ENCODE data around the gene AHSP. TPM values are rescaled to one million over a fixed set of nuclear protein-coding genes. Genes with fewer than 3 reads are reported as not detected.

AHSP gene
- total RNA-seq, 2 experiments from 2014 or later: not detected

DNA sequence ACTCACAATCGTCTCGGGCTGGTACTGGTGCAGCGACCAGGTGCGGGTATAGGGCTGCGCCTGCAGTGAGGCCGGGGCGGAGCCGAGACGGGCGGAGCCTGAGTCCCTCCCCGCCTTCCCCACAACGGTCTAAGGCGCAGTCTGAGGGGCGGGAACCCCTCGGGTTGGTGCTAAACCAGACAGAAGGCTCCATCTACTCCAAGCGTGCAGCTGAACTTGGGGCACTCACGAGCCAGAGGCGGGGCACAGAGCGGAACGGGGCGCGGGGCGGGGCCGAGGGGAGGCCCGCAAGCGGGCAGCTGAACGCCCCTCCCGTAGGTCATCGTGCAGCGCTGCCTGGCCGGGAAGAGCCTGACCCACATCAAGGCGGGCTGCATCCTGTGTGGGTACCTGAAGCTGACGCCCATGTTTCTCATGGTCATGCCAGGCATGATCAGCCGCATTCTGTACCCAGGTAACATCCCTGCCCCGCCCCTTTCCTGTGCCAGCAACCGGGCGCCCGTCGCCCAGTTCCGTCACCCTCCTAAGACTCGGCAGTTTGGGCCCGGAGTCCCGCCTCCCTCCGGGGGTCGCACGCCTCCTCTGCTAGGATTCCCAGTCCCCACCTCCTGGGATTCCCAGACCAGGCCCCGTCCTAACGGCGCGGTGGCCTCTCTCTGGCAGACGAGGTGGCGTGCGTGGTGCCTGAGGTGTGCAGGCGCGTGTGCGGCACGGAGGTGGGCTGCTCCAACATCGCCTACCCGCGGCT is 39.8 kb upstream of the AHSP start:
- peak; percentile 94 for ATAC-seq
- H3K36me3 Mint-ChIP-seq (ENCODE audit: low read depth): peaks cover 5% of the 10 kb centered on the region

DNA sequence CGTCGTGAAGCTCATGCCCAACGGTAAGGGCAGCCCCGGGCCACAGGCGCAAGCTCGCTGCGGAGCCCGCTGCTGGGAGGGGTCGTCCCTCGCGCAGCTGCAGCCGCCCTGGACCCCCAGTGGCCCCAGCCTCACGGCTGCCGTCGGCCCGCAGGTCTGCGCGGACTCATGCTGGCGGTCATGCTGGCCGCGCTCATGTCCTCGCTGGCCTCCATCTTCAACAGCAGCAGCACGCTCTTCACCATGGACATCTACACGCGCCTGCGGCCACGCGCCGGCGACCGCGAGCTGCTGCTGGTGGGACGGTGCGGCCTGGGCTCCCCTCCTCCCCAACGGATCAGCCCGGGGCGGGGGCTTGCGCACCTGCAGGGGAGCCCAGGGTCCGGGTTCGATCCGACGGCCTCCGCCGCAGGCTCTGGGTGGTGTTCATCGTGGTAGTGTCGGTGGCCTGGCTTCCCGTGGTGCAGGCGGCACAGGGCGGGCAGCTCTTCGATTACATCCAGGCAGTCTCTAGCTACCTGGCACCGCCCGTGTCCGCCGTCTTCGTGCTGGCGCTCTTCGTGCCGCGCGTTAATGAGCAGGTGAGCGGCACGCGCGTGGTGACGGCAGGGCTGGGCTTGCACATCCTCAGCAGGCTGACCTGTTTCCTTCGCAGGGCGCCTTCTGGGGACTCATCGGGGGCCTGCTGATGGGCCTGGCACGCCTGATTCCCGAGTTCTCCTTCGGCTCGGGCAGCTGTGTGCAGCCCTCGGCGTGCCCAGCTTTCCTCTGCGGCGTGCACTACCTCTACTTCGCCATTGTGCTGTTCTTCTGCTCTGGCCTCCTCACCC is 39.0 kb upstream of the AHSP start:
- no peak for ATAC-seq
- H3K4me1 Mint-ChIP-seq (ENCODE audit: low read depth): peaks cover 3% of the 10 kb centered on the region
- intact Hi-C loops (cut with micrococcal nuclease): no loop called here
- CTCF ChIA-PET: interaction anchor here (1.4 to 1.5 kb wide), 2 partner anchors 10 to 28 kb away, joined by 4 to 5 read pairs; no protein-coding TSS in a partner anchor
- no peak overlapping the region for H3K27ac Mint-ChIP-seq
- no peak overlapping the region for H3K4me3 Mint-ChIP-seq
- TF ChIP-seq, protein P1, sequence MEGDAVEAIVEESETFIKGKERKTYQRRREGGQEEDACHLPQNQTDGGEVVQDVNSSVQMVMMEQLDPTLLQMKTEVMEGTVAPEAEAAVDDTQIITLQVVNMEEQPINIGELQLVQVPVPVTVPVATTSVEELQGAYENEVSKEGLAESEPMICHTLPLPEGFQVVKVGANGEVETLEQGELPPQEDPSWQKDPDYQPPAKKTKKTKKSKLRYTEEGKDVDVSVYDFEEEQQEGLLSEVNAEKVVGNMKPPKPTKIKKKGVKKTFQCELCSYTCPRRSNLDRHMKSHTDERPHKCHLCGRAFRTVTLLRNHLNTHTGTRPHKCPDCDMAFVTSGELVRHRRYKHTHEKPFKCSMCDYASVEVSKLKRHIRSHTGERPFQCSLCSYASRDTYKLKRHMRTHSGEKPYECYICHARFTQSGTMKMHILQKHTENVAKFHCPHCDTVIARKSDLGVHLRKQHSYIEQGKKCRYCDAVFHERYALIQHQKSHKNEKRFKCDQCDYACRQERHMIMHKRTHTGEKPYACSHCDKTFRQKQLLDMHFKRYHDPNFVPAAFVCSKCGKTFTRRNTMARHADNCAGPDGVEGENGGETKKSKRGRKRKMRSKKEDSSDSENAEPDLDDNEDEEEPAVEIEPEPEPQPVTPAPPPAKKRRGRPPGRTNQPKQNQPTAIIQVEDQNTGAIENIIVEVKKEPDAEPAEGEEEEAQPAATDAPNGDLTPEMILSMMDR (IDR thresholded peaks at IDR 0.05): no peak
- H3K36me3 Mint-ChIP-seq (ENCODE audit: low read depth): peaks cover 10% of the 10 kb centered on the region
- DNase-seq: no peak
- POLR2A ChIA-PET: interaction anchor here (0.9 to 2.2 kb wide), 3 partner anchors 12 to 20 kb away, joined by 3 to 16 read pairs (median 6); partner anchors contain the start of gene RUSF1
- H3K27me3 Mint-ChIP-seq: no peaks in the 10 kb centered on the region
- H3K9me3 Mint-ChIP-seq: no peaks in the 10 kb centered on the region

More for the DNA sequence above, 39.8 kb upstream of the AHSP start:
- Mint-ChIP-seq H3K4me3 (peak overlapping the region; percentile 79), H3K4me1 (ENCODE audit: low read depth) (peaks cover 3% of the 10 kb centered on the region), H3K27ac (no peak overlapping the region), H3K9me3 (no peaks in the 10 kb centered on the region), H3K27me3 (no peaks in the 10 kb centered on the region)
- TF ChIP-seq, protein P1 (IDR thresholded peaks at IDR 0.05): no peak
- CTCF ChIA-PET: interaction anchor here (0.8 to 1.4 kb wide), 2 partner anchors 10 to 12 kb away, joined by 3 to 5 read pairs; no protein-coding TSS in a partner anchor
- intact Hi-C loops (cut with micrococcal nuclease): no loop called here
- POLR2A ChIA-PET: interaction anchor here (0.5 to 2.2 kb wide), 5 partner anchors 11 to 461 kb away, joined by 3 to 16 read pairs (median 6); partner anchors contain the start of gene RUSF1
- peak; percentile 74 for DNase-seq

DNA sequence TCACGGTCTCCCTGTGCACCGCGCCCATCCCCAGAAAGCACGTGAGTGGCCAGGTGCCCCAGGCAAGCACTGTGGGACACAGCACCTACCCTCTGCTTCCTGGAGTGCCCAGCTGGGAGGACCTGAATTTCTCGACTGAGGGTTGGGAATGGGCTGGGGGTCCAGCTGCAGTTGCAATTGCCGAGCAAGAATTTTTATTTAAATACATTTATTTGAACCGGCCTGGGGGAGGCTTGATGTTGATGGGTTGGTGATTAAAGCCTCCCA is 38.5 kb upstream of the AHSP start:
- ATAC-seq: no peak
- Mint-ChIP-seq H3K27me3 (no peaks in the 10 kb centered on the region), H3K27ac (no peak overlapping the region), H3K9me3 (no peaks in the 10 kb centered on the region), H3K4me1 (ENCODE audit: low read depth) (peaks cover 3% of the 10 kb centered on the region), H3K4me3 (no peak overlapping the region), H3K36me3 (ENCODE audit: low read depth) (peaks cover 10% of the 10 kb centered on the region)
- TF ChIP-seq, protein P1 (IDR thresholded peaks at IDR 0.05): no peak
- ChIA-PET CTCF (interaction anchor here (1.5 kb wide), 1 partner anchor 29 kb away, joined by 4 read pairs; no protein-coding TSS in a partner anchor), POLR2A (interaction anchor here (0.9 to 2.2 kb wide), 2 partner anchors 13 to 19 kb away, joined by 3 to 16 read pairs; partner anchors contain the start of gene RUSF1)
- no peak for DNase-seq
- intact Hi-C loops (cut with micrococcal nuclease): no loop called here

DNA sequence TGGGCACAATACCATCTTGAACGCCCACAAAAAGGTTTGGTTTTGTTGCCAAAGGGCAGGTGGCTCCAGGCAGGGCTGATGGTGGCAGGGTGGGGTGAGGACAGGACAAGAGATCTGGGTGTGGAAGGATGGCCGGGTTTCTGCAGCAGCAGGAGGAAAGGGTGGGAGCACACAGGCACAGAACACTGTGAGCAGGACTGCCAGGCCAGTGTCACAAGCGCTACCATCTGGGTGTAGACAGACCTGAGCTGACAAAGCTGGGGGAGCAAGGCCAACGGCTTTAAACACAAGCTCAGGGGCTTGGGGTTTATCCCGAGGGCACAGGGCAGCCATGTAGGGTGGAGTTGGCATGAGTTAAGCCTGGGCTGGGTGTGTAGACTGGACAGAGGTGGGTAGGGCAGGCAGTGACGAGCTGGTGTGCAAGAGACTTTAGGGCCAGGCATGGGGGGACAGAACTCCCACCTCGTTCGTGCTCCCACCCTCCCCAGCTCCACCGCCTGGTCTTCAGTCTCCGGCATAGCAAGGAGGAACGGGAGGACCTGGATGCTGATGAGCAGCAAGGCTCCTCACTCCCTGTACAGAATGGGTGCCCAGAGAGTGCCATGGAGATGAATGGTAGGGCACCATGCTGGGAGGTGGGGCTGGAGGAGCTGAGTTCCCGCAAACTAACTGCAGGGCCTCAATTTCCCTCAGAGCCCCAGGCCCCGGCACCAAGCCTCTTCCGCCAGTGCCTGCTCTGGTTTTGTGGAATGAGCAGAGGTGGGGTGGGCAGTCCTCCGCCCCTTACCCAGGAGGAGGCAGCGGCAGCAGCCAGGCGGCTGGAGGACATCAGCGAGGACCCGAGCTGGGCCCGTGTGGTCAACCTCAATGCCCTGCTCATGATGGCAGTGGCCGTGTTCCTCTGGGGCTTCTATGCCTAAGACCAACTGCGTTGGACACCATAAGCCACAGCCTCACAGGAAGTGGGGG is 37.8 kb upstream of the AHSP start:
- DNase-seq (no peak), ATAC-seq (no peak)
- Mint-ChIP-seq H3K9me3 (no peaks in the 10 kb centered on the region), H3K4me1 (ENCODE audit: low read depth) (peaks cover 3% of the 10 kb centered on the region), H3K27ac (no peak overlapping the region), H3K36me3 (ENCODE audit: low read depth) (peaks cover 10% of the 10 kb centered on the region), H3K4me3 (no peak overlapping the region), H3K27me3 (no peaks in the 10 kb centered on the region)
- TF ChIP-seq, protein P1 (IDR thresholded peaks at IDR 0.05): no peak
- intact Hi-C loops (cut with micrococcal nuclease): no loop called here
- CTCF ChIA-PET: interaction anchor here (0.5 to 1.5 kb wide), 2 partner anchors 29 to 187 kb away, joined by 3 to 4 read pairs; no protein-coding TSS in a partner anchor
- POLR2A ChIA-PET: no interaction called here
